ENCODE measurements around the gene CASZ1. TPM values are rescaled to one million over a fixed set of nuclear protein-coding genes. Genes with fewer than 3 reads are reported as not detected.

Gene CASZ1
- total RNA-seq, 6 donors from 2014 or later: 39.7 to 112 (median 60.8) TPM

- H3K27ac ChIP-seq: peak overlapping the region; percentile 75 to 97 (median 85)
- no peak for ATAC-seq (ENCODE audit: low FRiP score in 2 of 2)
- 69 to 79% methylated on average over 5 to 8 of the region's 10 CpGs for WGBS, 2 donors
- H3K27me3 ChIP-seq: no peaks in the 10 kb centered on the region
- DNase-seq: no peak
- no peak for TF ChIP-seq CTCF (IDR thresholded peaks at IDR 0.05)
- no peak for TF ChIP-seq EP300 (IDR thresholded peaks at IDR 0.05)
- TF ChIP-seq POLR2A (IDR thresholded peaks at IDR 0.05): no peak
- TF ChIP-seq POLR2AphosphoS5 (IDR thresholded peaks at IDR 0.05): no peak
- H3K4me3 ChIP-seq: no peak overlapping the region
- peaks cover 90 to 97% (median 94%) of the 10 kb centered on the region in 4 donors for H3K4me1 ChIP-seq
- H3K36me3 ChIP-seq: peaks cover 0 to 5% (median 1%) of the 10 kb centered on the region in 4 donors
- H3K9me3 ChIP-seq: no peaks in the 10 kb centered on the region
Measured at GRCh38 chr1:10688409-10688786, 108.0 kb downstream of the CASZ1 start.

GRCh38 chr1:10687782-10688408 is 108.6 kb downstream of the CASZ1 start:
- WGBS, 2 donors: 49 to 55% methylated on average over 15 of the region's 15 CpGs
- H3K27me3 ChIP-seq: no peaks in the 10 kb centered on the region
- DNase-seq: no peak

GRCh38 chr1:10687251-10687651 is 109.2 kb downstream of the CASZ1 start:
- DNase-seq (no peak), ATAC-seq (ENCODE audit: low FRiP score in 2 of 2) (peak in 1 of 2 donors; percentile 12)
- WGBS, 2 donors: 41 to 57% methylated on average over 6 to 7 of the region's 7 CpGs

More at GRCh38 chr1:10687782-10688408, 108.6 kb downstream of the CASZ1 start:
- peaks cover 0 to 5% (median 1%) of the 10 kb centered on the region in 4 donors for H3K36me3 ChIP-seq
- H3K4me3 ChIP-seq: no peak overlapping the region
- peaks cover 93 to 98% (median 96%) of the 10 kb centered on the region in 4 donors for H3K4me1 ChIP-seq
- peak overlapping the region; percentile 75 to 97 (median 85) for H3K27ac ChIP-seq
- H3K9me3 ChIP-seq: no peaks in the 10 kb centered on the region
- TF ChIP-seq POLR2AphosphoS5 (IDR thresholded peaks at IDR 0.05): peak in 1 of 2 donors; percentile 11
- no peak for TF ChIP-seq CTCF (IDR thresholded peaks at IDR 0.05)
- ATAC-seq (ENCODE audit: low FRiP score in 2 of 2): no peak

GRCh38 chr1:10686404-10687040 is 109.9 kb downstream of the CASZ1 start:
- 7 to 65% methylated on average over 3 to 18 of the region's 20 CpGs for WGBS, 2 donors
- Histone ChIP-seq H3K27me3 (no peaks in the 10 kb centered on the region), H3K36me3 (peaks cover 0 to 5% (median 1%) of the 10 kb centered on the region in 4 donors), H3K9me3 (no peaks in the 10 kb centered on the region), H3K4me3 (no peak overlapping the region), H3K4me1 (peaks cover 95 to 99% (median 98%) of the 10 kb centered on the region in 4 donors), H3K27ac (peak overlapping the region; percentile 75 to 97 (median 85))
- ATAC-seq (ENCODE audit: low FRiP score in 2 of 2) (peak in 1 of 2 donors; percentile 66), DNase-seq (no peak)
- no peak for TF ChIP-seq EP300 (IDR thresholded peaks at IDR 0.05)
- no peak for TF ChIP-seq POLR2A (IDR thresholded peaks at IDR 0.05)
- peak in 3 of 6 experiments; percentile 5 to 43 (median 20) for TF ChIP-seq CTCF (IDR thresholded peaks at IDR 0.05)
- TF ChIP-seq POLR2AphosphoS5 (IDR thresholded peaks at IDR 0.05): no peak

More at GRCh38 chr1:10687251-10687651, 109.2 kb downstream of the CASZ1 start:
- TF ChIP-seq POLR2AphosphoS5 (IDR thresholded peaks at IDR 0.05): no peak
- TF ChIP-seq CTCF (IDR thresholded peaks at IDR 0.05): no peak
- TF ChIP-seq POLR2A (IDR thresholded peaks at IDR 0.05): no peak
- no peak for TF ChIP-seq EP300 (IDR thresholded peaks at IDR 0.05)
- Histone ChIP-seq H3K4me3 (no peak overlapping the region), H3K36me3 (peaks cover 0 to 5% (median 1%) of the 10 kb centered on the region in 4 donors), H3K27me3 (no peaks in the 10 kb centered on the region), H3K27ac (peak overlapping the region; percentile 75 to 97 (median 85)), H3K9me3 (no peaks in the 10 kb centered on the region), H3K4me1 (peaks cover 96 to 99% (median 98%) of the 10 kb centered on the region in 4 donors)
